Measurements from ENCODE around the gene IRX2. TPM values are rescaled to one million over a fixed set of nuclear protein-coding genes. Genes with fewer than 3 reads are reported as not detected.
A peak's percentile ranks its signal among the peaks of the same experiment; 100 is the strongest.

IRX2 gene
- 83.1 TPM for polyA plus RNA-seq (2013, experiment 1 of 4)
- polyA plus RNA-seq (2013, experiment 2 of 4) = 78.2 TPM
- polyA plus RNA-seq (2013, experiment 3 of 4) = 82.0 TPM
- 85.9 TPM for polyA plus RNA-seq (2013, experiment 4 of 4)

- peaks cover 19% of the 10 kb centered on the region for H3K27me3 ChIP-seq (ENCODE audit: control insufficient read depth, insufficient read depth, low read length, poor library complexity, severe bottlenecking)
- H3K27ac ChIP-seq (ENCODE audit: insufficient read depth, low read depth, low read length, poor library complexity, severe bottlenecking) = peak within 1 kb of the TSS; percentile 50
- H3K36me3 ChIP-seq (ENCODE audit: control insufficient read depth, insufficient read depth, low read length) = peaks cover 15% of the 10 kb centered on the region
- no peaks in the 10 kb centered on the region for H3K9me3 ChIP-seq (ENCODE audit: control insufficient read depth, low read length)
- H3K4me3 ChIP-seq (ENCODE audit: insufficient read depth, low read depth, low read length) = peak within 1 kb of the TSS; percentile 97
- peaks cover 14% of the 10 kb centered on the region for H3K4me1 ChIP-seq (ENCODE audit: control insufficient read depth, insufficient read depth, low read length)
- WGBS, 2 experiments = 1% methylated on average over 53 of the region's 53 CpGs
Observed at GRCh38 chr5:2751592-2752021, at the start of gene IRX2. Gene IRX2 (minus strand): TSS chr5:2751677. CDS start chr5:2751413, 264 bp downstream.

DNA sequence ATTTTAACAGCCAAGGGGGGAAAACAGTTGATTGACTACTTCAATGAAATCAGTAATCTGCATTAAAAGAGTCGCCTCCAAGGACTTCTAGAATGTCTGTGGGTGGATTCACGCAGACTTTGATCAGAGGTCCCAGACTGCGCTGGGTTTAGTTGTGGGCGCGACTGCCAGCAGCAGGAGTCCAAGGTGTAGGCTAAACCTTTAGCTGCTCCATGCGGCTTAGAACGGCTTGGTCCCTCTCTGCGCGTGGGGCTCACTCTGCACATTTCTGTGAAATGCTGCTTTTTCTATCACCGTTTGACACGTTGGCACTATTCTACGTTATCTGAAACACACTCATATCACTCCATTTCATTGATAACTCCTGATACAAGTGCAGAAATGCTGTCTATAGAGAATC, 48.6 kb upstream of the IRX2 start:
- Histone ChIP-seq H3K36me3 (ENCODE audit: control insufficient read depth, insufficient read depth, low read length) (no peaks in the 10 kb centered on the region), H3K4me1 (ENCODE audit: control insufficient read depth, insufficient read depth, low read length) (no peaks in the 10 kb centered on the region), H3K27ac (ENCODE audit: insufficient read depth, low read depth, low read length, poor library complexity, severe bottlenecking) (no peak overlapping the region), H3K4me3 (ENCODE audit: insufficient read depth, low read depth, low read length) (no peak overlapping the region), H3K27me3 (ENCODE audit: control insufficient read depth, insufficient read depth, low read length, poor library complexity, severe bottlenecking) (no peaks in the 10 kb centered on the region), H3K9me3 (ENCODE audit: control insufficient read depth, low read length) (no peaks in the 10 kb centered on the region)
- WGBS, 2 experiments = 89 to 91% methylated on average over 12 of the region's 12 CpGs

DNA sequence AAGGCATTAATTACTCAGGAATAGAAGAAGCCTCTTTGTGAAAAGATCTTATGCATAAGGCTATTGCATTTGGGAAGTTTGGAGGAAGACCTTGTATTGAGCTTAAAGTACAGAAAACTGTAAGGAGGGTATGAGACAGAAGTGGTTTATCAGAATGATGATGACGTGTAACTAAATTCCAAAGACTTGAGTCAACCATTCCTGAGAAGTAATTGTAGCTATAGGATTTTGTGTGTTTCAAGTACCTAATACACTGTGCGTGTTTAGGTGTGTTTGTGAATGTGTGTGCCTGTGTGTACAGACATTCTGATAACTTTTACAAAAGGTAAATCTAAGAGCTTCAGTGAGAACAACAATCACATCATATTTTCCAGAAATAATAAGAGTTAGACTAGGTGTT, 46.5 kb upstream of the IRX2 start:
- Histone ChIP-seq H3K9me3 (ENCODE audit: control insufficient read depth, low read length) (no peaks in the 10 kb centered on the region), H3K4me3 (ENCODE audit: insufficient read depth, low read depth, low read length) (no peak overlapping the region), H3K36me3 (ENCODE audit: control insufficient read depth, insufficient read depth, low read length) (no peaks in the 10 kb centered on the region), H3K27me3 (ENCODE audit: control insufficient read depth, insufficient read depth, low read length, poor library complexity, severe bottlenecking) (no peaks in the 10 kb centered on the region), H3K27ac (ENCODE audit: insufficient read depth, low read depth, low read length, poor library complexity, severe bottlenecking) (no peak overlapping the region), H3K4me1 (ENCODE audit: control insufficient read depth, insufficient read depth, low read length) (no peaks in the 10 kb centered on the region)
- 96 to 97% methylated on average over 2 of the region's 2 CpGs for WGBS, 2 experiments

GRCh38 chr5:2797160-2797559, 45.7 kb upstream of the IRX2 start:
- 87 to 89% methylated on average over 3 of the region's 3 CpGs for WGBS, 2 experiments
- Histone ChIP-seq H3K36me3 (ENCODE audit: control insufficient read depth, insufficient read depth, low read length) (no peaks in the 10 kb centered on the region), H3K9me3 (ENCODE audit: control insufficient read depth, low read length) (no peaks in the 10 kb centered on the region), H3K27ac (ENCODE audit: insufficient read depth, low read depth, low read length, poor library complexity, severe bottlenecking) (no peak overlapping the region), H3K4me3 (ENCODE audit: insufficient read depth, low read depth, low read length) (no peak overlapping the region), H3K27me3 (ENCODE audit: control insufficient read depth, insufficient read depth, low read length, poor library complexity, severe bottlenecking) (no peaks in the 10 kb centered on the region), H3K4me1 (ENCODE audit: control insufficient read depth, insufficient read depth, low read length) (no peaks in the 10 kb centered on the region)

- WGBS, 2 experiments = 45 to 55% methylated on average over 3 of the region's 3 CpGs
- Histone ChIP-seq H3K4me3 (ENCODE audit: insufficient read depth, low read depth, low read length) (no peak overlapping the region), H3K36me3 (ENCODE audit: control insufficient read depth, insufficient read depth, low read length) (no peaks in the 10 kb centered on the region), H3K4me1 (ENCODE audit: control insufficient read depth, insufficient read depth, low read length) (no peaks in the 10 kb centered on the region), H3K27me3 (ENCODE audit: control insufficient read depth, insufficient read depth, low read length, poor library complexity, severe bottlenecking) (no peaks in the 10 kb centered on the region), H3K9me3 (ENCODE audit: control insufficient read depth, low read length) (peaks cover 3% of the 10 kb centered on the region), H3K27ac (ENCODE audit: insufficient read depth, low read depth, low read length, poor library complexity, severe bottlenecking) (no peak overlapping the region)
Observed at GRCh38 chr5:2783223-2783622, 31.7 kb upstream of the IRX2 start.

GRCh38 chr5:2782658-2783057, 31.2 kb upstream of the IRX2 start:
- Histone ChIP-seq H3K36me3 (ENCODE audit: control insufficient read depth, insufficient read depth, low read length) (no peaks in the 10 kb centered on the region), H3K4me1 (ENCODE audit: control insufficient read depth, insufficient read depth, low read length) (no peaks in the 10 kb centered on the region), H3K27ac (ENCODE audit: insufficient read depth, low read depth, low read length, poor library complexity, severe bottlenecking) (no peak overlapping the region), H3K9me3 (ENCODE audit: control insufficient read depth, low read length) (peaks cover 3% of the 10 kb centered on the region), H3K27me3 (ENCODE audit: control insufficient read depth, insufficient read depth, low read length, poor library complexity, severe bottlenecking) (no peaks in the 10 kb centered on the region), H3K4me3 (ENCODE audit: insufficient read depth, low read depth, low read length) (no peak overlapping the region)
- WGBS, 2 experiments = 89 to 93% methylated on average over 3 of the region's 3 CpGs

DNA sequence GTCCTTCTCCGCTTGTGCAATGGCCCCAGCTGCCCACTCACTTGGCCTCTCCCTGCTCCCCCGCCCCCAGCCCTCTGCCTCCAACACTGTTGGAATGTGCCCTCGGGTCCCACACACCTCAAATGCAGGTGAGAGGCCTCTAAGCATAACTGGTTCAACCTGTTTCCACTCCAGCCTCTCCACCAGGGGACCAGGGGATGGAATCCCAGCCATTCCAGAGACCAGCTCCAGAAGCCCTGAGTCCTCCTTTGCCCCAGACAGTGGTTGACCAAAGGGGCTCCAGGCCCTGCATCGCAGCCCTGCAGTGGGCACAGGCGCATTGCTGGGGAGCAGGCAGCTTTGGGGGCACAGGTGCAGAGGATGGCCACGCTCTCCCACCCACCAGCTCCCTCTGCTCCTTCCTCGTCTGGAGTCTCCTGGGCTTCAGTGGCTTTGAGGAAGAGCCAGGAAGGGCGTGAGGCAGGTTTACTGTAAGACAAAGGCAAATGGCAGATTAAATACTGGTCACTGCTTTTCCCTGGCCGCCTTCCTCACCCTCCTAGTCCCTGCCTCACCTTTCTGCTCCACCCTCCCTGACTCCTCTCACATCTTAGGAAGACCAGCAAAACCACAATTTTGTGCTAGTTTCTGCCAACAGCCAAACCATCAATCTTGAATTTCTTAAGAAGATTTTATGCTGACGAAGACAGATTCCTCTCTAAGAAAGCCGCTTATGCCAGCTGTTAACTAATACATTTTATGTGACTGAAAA, 29.1 kb upstream of the IRX2 start:
- Histone ChIP-seq H3K27ac (ENCODE audit: insufficient read depth, low read depth, low read length, poor library complexity, severe bottlenecking) (no peak overlapping the region), H3K36me3 (ENCODE audit: control insufficient read depth, insufficient read depth, low read length) (no peaks in the 10 kb centered on the region), H3K27me3 (ENCODE audit: control insufficient read depth, insufficient read depth, low read length, poor library complexity, severe bottlenecking) (no peaks in the 10 kb centered on the region), H3K4me3 (ENCODE audit: insufficient read depth, low read depth, low read length) (no peak overlapping the region), H3K9me3 (ENCODE audit: control insufficient read depth, low read length) (peaks cover 2% of the 10 kb centered on the region), H3K4me1 (ENCODE audit: control insufficient read depth, insufficient read depth, low read length) (no peaks in the 10 kb centered on the region)
- WGBS, 2 experiments = 91 to 94% methylated on average over 10 to 11 of the region's 11 CpGs

DNA sequence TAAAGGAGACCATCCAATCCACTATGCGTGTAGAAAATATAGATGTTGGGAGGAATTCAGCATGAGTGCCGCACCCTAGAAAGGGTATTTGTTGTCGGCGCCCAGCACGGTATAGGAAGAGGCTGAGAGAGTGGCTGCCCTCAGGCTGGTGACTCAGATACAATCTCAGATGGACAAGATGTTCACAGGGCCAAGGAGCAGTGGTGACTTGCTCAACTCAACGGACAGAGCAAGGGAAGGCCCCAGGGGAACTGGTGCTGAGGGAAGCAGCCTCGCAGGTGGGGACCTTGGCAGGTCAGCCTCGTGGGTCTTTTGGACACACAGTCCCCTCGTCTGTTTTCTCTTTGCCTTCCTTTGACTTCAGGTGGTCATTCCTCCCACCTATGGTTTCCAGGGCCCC, 28.0 kb upstream of the IRX2 start:
- H3K36me3 ChIP-seq (ENCODE audit: control insufficient read depth, insufficient read depth, low read length) = no peaks in the 10 kb centered on the region
- WGBS, 2 experiments = 92% methylated on average over 9 of the region's 9 CpGs

GRCh38 chr5:2776337-2777302, 25.1 kb upstream of the IRX2 start:
- Histone ChIP-seq H3K36me3 (ENCODE audit: control insufficient read depth, insufficient read depth, low read length) (no peaks in the 10 kb centered on the region), H3K4me3 (ENCODE audit: insufficient read depth, low read depth, low read length) (no peak overlapping the region), H3K27ac (ENCODE audit: insufficient read depth, low read depth, low read length, poor library complexity, severe bottlenecking) (no peak overlapping the region), H3K27me3 (ENCODE audit: control insufficient read depth, insufficient read depth, low read length, poor library complexity, severe bottlenecking) (no peaks in the 10 kb centered on the region), H3K9me3 (ENCODE audit: control insufficient read depth, low read length) (no peaks in the 10 kb centered on the region), H3K4me1 (ENCODE audit: control insufficient read depth, insufficient read depth, low read length) (no peaks in the 10 kb centered on the region)
- WGBS, 2 experiments = 83 to 86% methylated on average over 19 of the region's 20 CpGs

More for the DNA sequence above, 28.0 kb upstream of the IRX2 start:
- Histone ChIP-seq H3K4me3 (ENCODE audit: insufficient read depth, low read depth, low read length) (no peak overlapping the region), H3K27ac (ENCODE audit: insufficient read depth, low read depth, low read length, poor library complexity, severe bottlenecking) (no peak overlapping the region), H3K27me3 (ENCODE audit: control insufficient read depth, insufficient read depth, low read length, poor library complexity, severe bottlenecking) (no peaks in the 10 kb centered on the region), H3K9me3 (ENCODE audit: control insufficient read depth, low read length) (no peaks in the 10 kb centered on the region), H3K4me1 (ENCODE audit: control insufficient read depth, insufficient read depth, low read length) (no peaks in the 10 kb centered on the region)

GRCh38 chr5:2773327-2773726, 21.9 kb upstream of the IRX2 start:
- no peak overlapping the region for H3K27ac ChIP-seq (ENCODE audit: insufficient read depth, low read depth, low read length, poor library complexity, severe bottlenecking)
- H3K27me3 ChIP-seq (ENCODE audit: control insufficient read depth, insufficient read depth, low read length, poor library complexity, severe bottlenecking) = no peaks in the 10 kb centered on the region
- H3K9me3 ChIP-seq (ENCODE audit: control insufficient read depth, low read length) = no peaks in the 10 kb centered on the region
- no peaks in the 10 kb centered on the region for H3K4me1 ChIP-seq (ENCODE audit: control insufficient read depth, insufficient read depth, low read length)
- H3K4me3 ChIP-seq (ENCODE audit: insufficient read depth, low read depth, low read length) = no peak overlapping the region
- H3K36me3 ChIP-seq (ENCODE audit: control insufficient read depth, insufficient read depth, low read length) = no peaks in the 10 kb centered on the region
- 93% methylated on average over 4 to 6 of the region's 6 CpGs for WGBS, 2 experiments
